ENCODE data around the gene FAM180A.
"Not testable (repeated sequence)": the region's sequence is repeated elsewhere in the genome, so short reads cannot be mapped to it uniquely, and the experiment has no call there.

Gene FAM180A

DNA sequence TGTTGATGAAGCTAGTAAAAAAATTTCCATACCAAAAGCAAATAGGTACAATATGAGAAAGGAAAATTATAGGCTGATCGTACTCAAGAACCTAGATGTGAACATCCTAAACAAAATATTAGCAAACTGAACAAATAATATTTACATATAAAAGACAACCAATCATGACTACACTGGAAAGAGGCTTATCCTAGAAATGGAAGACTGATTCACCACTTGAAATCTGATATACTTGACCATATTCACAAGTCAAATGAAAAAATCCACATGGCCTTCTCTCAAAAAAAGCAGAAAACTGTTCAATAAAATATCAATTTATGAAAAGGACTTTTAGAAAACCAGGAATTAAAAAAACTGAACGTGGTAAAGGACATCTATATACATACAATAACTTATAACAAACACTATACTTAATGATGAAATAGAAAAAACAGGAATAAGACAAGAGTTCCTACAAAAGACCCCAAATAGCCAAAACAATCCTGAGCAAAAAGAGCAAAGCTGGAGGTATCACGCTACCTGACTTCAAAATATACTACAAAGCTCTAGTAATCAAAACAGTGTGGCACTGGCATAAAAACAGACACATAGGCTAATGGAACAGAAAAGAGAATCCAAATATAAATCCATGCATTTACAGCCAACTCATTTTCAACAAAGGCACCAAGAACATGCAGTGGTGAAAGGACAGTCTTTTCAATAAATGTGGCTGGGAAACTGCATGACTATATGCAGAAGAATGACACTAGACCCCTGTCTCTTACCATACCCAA lies 29.2 kb upstream of the FAM180A start:
- no peaks in the 10 kb centered on the region for H3K36me3 Mint-ChIP-seq
- no peak overlapping the region for H3K27ac Mint-ChIP-seq
- H3K4me3 Mint-ChIP-seq, result no peak overlapping the region
- no peaks in the 10 kb centered on the region for H3K4me1 Mint-ChIP-seq
- peaks cover 17% of the 10 kb centered on the region for H3K27me3 Mint-ChIP-seq
- peaks cover 17% of the 10 kb centered on the region for H3K9me3 Mint-ChIP-seq

DNA sequence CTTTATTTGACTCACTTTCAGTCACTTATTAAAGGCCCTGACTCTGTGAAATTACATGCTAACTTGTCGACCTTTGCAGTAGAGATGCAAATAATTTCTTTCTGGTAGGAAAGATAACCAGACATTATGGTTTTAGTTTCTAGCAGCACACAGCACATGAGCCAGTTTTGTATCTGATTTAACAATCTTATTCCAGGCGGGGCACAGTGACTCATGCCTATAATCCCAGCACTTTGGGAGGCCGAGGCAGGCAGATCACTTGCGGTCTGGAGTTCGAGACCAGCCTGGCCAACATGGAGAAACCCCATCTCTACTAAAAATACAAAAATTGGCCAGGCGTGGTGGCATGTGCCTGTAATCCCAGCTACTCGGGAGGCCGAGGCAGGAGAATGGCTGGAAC lies 27.3 kb upstream of the FAM180A start:
- not testable (repeated sequence) for H3K27ac Mint-ChIP-seq, H3K4me3 Mint-ChIP-seq, H3K36me3 Mint-ChIP-seq, H3K4me1 Mint-ChIP-seq
- Mint-ChIP-seq H3K27me3 (peaks cover 17% of the 10 kb centered on the region), H3K9me3 (peaks cover 17% of the 10 kb centered on the region)

DNA sequence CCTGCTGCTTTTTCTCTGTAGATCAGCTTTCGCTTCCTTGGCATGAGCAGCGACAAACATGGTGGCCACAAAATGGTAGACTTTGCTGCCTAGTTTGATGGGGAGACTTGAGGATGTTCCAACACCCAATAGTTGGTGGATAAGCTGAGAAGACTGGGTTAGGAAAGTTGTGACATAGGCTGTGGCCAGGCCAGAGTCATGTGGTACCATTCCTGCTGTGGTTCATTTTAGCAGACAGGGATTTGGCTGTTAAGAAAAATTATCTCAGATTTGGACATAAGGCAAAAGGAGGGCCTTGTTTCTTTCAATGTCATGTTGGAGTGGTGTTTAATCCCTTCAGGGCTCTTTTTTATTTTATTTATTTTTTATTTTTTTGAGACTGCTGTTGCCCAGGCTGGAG lies 26.6 kb upstream of the FAM180A start:
- no peaks in the 10 kb centered on the region for H3K4me1 Mint-ChIP-seq
- H3K9me3 Mint-ChIP-seq, result peaks cover 17% of the 10 kb centered on the region
- peaks cover 14% of the 10 kb centered on the region for H3K27me3 Mint-ChIP-seq
- no peak overlapping the region for H3K27ac Mint-ChIP-seq
- H3K4me3 Mint-ChIP-seq, result no peak overlapping the region
- H3K36me3 Mint-ChIP-seq, result no peaks in the 10 kb centered on the region

DNA sequence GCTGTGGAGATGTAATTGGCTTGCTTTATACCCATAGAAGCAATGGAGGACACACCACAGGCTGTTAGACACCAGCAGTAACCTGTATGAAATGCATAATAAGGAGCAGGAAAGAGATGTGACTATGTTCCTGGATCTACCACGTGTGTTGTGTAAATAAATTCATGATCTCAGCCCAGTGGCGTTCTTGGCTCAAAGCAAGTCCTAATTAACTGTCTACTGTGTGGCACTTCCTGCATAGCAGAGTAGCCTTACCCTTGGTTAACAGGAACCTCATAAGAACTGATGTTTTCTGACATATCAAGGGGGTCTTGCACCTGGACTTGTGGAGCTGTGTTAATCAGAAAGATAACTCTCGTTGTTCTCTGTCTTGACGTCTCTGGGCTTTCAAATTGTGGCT lies 25.7 kb upstream of the FAM180A start:
- H3K4me1 Mint-ChIP-seq, result no peaks in the 10 kb centered on the region
- peaks cover 15% of the 10 kb centered on the region for H3K27me3 Mint-ChIP-seq
- no peak overlapping the region for H3K27ac Mint-ChIP-seq
- peaks cover 17% of the 10 kb centered on the region for H3K9me3 Mint-ChIP-seq
- no peaks in the 10 kb centered on the region for H3K36me3 Mint-ChIP-seq
- H3K4me3 Mint-ChIP-seq, result no peak overlapping the region

DNA sequence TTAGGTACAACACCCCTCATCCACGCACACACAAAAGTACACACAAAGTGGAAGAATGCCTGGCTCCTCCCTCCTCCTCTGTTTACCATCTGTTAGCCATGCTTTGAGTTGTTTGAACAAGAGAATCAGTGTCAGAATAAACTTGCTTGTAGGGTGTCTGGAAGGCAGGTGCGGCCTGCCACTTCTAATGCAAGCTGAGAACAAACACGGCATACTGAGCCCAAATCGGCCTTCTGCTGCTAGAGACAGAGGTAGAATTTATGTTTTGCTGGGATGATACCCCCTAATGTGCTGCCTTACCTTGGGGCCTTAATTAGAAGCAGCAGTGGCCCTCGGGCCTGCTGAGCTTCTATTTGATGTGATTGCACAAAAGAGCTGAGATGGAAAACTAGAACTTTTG lies 24.9 kb upstream of the FAM180A start:
- no peak overlapping the region for H3K27ac Mint-ChIP-seq
- H3K9me3 Mint-ChIP-seq, result peaks cover 16% of the 10 kb centered on the region
- no peaks in the 10 kb centered on the region for H3K36me3 Mint-ChIP-seq
- H3K4me1 Mint-ChIP-seq, result no peaks in the 10 kb centered on the region
- peaks cover 12% of the 10 kb centered on the region for H3K27me3 Mint-ChIP-seq
- no peak overlapping the region for H3K4me3 Mint-ChIP-seq

DNA sequence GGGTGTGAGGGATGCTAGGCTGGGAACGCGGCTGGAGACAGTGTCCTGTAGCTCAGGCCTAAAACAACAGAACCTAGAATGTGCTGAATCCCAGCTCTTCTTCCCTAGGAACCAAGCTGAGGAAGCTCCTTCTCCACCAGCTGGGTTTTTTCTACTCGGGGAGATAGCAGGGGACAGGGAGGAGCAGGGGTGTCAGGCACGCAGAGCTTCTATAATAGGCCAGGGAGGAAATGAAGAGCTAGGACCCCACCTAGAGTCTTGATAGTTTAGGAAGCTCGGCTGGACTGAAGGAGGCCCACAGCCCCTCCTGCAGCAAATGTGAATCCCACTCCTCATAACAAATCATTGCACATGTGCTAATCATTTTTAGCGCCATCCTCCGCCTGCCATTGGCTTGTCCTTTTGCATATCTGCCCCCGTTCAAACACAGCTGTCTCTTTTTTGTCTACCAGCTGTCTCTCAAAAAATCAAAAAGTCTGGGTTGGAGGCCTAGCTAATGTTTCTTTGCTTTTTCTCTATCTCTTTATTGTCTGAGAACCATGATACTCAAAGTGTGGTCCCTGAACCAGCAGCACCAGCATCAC lies 24.1 kb upstream of the FAM180A start:
- Mint-ChIP-seq H3K36me3 (no peaks in the 10 kb centered on the region), H3K27ac (no peak overlapping the region), H3K4me1 (no peaks in the 10 kb centered on the region), H3K9me3 (peaks cover 9% of the 10 kb centered on the region), H3K4me3 (no peak overlapping the region), H3K27me3 (peaks cover 5% of the 10 kb centered on the region)

DNA sequence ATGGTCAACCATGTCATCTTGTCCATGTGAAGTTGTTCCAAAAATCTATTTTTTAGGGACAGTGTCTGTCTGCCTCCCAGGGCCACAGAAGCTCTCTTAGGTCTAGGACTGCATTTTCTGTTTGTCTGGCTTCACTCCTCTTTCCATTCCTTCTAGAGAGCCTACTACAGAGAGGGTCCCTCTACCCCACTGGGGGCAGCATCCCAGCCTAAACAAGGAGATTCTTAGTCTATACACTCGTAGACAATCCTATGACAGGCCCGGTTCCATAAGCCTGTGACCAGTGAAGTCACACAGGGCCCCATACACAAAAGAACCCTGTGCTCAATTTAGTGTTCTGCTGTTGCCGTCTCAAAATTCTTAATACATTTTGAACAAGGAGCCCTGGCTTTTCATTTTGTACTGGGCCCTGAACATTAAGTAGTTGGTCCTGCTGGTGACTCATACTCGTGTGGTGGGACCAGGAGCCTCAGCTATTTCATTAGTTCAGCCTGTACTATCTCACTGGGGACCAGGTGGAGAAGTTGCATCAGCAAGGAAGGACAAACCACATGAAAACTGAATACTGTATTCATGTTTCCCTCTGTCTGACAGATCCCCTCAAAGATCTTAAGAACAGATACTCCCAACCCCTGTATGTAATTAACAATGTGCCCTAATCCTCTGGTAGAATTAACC lies 23.5 kb upstream of the FAM180A start:
- Mint-ChIP-seq H3K9me3 (peaks cover 3% of the 10 kb centered on the region), H3K27ac (no peak overlapping the region), H3K36me3 (no peaks in the 10 kb centered on the region), H3K4me1 (no peaks in the 10 kb centered on the region), H3K27me3 (peaks cover 3% of the 10 kb centered on the region), H3K4me3 (no peak overlapping the region)

DNA sequence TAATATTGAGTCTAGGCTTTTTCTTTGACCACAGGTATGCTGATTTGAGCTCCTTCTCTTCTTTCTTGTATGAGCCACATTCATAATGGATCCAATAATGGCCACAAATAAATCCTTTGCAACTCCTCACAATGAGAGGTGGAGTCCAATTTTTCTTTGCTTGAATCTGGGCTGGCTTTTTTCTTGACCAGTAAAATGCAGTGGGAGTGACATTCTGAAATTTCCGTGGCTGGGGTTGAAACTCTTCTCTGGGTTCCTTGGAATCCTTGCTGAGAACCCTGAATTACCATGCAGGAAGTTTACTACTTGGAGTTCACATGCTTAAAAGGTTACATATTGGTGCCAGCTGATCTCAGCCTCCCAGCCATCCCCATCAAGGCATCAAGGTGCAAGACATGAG lies 22.4 kb upstream of the FAM180A start:
- Mint-ChIP-seq H3K36me3 (no peaks in the 10 kb centered on the region), H3K27ac (no peak overlapping the region), H3K9me3 (no peaks in the 10 kb centered on the region), H3K4me3 (no peak overlapping the region), H3K4me1 (no peaks in the 10 kb centered on the region), H3K27me3 (peaks cover 3% of the 10 kb centered on the region)

DNA sequence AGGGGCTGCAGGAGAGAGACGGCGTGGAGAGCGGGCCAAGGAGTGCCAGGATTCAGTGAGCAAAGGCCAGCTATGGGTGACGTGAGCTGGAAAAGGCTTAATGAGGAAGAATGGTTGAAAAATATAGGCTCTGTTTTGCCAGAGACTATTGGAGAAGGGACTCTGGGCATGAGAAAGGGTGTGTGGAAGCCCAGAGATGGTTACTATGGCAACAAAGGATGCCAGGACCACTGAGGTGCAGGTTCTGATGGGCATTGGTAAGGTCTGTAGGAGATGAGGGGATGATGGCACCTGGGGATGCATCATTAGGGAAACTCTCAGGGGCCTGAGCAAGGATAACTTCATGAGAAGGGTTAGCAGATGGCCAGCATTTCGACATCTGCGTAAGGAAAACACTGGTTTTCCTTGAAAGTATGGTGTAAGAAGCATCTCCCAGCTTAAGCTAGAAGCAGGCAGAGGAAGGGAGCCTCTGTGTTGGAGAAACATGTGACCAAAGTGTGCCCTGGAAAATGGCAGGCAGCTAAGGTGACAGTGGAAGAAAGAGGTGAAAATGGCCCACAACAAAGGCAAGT lies 21.6 kb upstream of the FAM180A start:
- Mint-ChIP-seq H3K4me3 (no peak overlapping the region), H3K27me3 (peaks cover 3% of the 10 kb centered on the region), H3K9me3 (no peaks in the 10 kb centered on the region), H3K36me3 (no peaks in the 10 kb centered on the region), H3K4me1 (no peaks in the 10 kb centered on the region), H3K27ac (no peak overlapping the region)

DNA sequence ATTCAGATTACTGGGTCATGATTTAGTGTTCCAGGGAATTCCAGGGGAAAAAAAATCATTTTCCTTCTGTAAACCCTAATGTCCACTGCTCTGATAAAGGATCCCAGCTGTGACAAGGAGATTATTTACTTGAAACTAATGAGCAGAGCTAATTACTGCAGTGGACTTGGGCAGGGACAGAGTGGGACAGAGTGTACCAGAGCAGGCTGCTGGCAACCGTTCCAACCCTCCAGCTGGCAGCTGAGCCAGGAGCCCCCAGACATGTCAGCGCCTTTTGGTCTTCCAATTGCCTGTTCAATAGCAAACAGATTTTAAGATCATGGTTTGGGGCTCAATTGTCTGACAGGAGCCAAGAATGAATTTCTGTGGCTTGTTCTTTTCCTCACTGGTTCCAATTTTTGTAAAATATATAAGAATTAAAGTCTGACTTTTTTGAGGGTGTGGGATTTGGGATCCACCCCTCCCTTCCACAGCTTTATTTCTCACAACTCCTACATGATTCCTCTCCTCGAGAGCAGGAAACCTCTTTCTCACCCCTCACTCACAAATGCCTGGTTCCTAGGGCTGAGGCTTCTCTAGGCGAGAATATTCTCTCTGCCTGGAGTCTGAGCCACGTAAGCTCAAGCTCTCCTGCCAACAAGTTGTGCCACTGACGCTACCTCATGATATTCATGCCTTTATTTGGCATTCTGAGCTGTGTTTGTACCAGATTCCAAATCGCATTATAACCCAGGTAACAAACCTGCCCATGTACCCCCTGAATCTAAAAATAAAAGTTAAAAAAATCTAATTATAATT lies 20.6 kb upstream of the FAM180A start:
- H3K9me3 Mint-ChIP-seq, result no peaks in the 10 kb centered on the region
- no peaks in the 10 kb centered on the region for H3K36me3 Mint-ChIP-seq
- H3K4me1 Mint-ChIP-seq, result no peaks in the 10 kb centered on the region
- peaks cover 5% of the 10 kb centered on the region for H3K27me3 Mint-ChIP-seq
- H3K27ac Mint-ChIP-seq, result no peak overlapping the region
- H3K4me3 Mint-ChIP-seq, result no peak overlapping the region

DNA sequence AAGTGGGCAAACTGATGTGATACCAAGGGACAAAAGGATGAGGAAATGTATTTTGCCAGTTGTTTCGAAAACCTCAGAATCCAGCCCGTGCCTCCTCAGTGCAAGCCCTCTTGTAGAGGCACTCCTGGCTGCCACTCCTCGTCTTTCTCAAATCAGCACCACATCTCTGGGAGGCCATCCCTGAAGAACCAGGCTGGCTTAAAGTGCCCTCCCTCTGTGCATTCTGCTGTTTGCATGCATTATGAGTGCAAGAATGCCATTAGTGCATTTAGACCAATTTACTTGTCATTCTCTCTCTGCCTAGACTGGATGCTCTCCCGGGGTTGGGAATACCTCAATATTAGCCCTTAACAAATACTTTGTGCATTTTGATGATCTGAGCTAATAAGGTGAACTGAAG lies 19.9 kb upstream of the FAM180A start:
- no peaks in the 10 kb centered on the region for H3K36me3 Mint-ChIP-seq
- peaks cover 9% of the 10 kb centered on the region for H3K27me3 Mint-ChIP-seq
- H3K4me1 Mint-ChIP-seq, result no peaks in the 10 kb centered on the region
- no peak overlapping the region for H3K4me3 Mint-ChIP-seq
- no peaks in the 10 kb centered on the region for H3K9me3 Mint-ChIP-seq
- H3K27ac Mint-ChIP-seq, result no peak overlapping the region

DNA sequence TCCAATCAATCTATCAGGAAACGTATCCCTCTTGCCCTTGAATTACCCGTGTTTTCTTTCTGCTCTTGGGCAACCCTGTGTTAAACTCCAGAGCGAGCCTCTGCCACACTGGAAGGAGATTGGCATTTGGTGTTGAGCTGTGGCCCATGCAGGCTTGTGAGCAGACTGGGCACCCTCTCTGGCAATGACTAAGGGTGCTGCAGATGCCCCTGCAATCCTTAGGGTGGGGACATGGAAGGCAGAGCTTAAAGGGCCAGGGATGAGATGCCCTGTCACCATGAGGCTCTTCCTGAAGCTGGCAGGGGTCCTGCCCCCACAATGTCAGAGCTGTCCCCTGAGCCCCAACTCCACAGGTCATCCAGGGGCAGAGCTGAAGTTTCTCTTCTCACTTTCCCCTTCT lies 19.5 kb upstream of the FAM180A start:
- peaks cover 9% of the 10 kb centered on the region for H3K27me3 Mint-ChIP-seq
- no peaks in the 10 kb centered on the region for H3K9me3 Mint-ChIP-seq
- no peaks in the 10 kb centered on the region for H3K36me3 Mint-ChIP-seq
- H3K4me1 Mint-ChIP-seq, result no peaks in the 10 kb centered on the region
- H3K4me3 Mint-ChIP-seq, result no peak overlapping the region
- H3K27ac Mint-ChIP-seq, result no peak overlapping the region

DNA sequence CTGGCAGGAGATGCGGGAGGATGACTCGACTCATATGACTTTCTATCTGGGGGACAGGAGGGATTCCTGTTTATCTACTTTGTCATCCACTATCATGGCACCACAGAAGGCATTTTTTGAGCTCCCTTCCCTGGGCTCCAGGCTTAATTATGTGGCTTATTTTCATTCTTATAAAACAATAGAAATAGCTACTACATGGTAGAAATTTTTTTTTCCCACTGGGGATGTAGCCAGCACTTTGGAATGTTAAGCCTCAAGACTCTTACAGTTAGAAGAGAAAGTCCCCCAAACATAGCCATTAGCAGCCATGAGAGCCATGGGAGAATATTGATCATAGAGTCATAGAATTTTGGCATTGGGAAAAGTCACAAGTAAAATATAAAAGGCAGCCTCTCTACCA lies 14.6 kb upstream of the FAM180A start:
- Mint-ChIP-seq H3K4me3 (no peak overlapping the region), H3K4me1 (no peaks in the 10 kb centered on the region), H3K36me3 (no peaks in the 10 kb centered on the region), H3K27me3 (peaks cover 15% of the 10 kb centered on the region), H3K27ac (no peak overlapping the region), H3K9me3 (no peaks in the 10 kb centered on the region)

DNA sequence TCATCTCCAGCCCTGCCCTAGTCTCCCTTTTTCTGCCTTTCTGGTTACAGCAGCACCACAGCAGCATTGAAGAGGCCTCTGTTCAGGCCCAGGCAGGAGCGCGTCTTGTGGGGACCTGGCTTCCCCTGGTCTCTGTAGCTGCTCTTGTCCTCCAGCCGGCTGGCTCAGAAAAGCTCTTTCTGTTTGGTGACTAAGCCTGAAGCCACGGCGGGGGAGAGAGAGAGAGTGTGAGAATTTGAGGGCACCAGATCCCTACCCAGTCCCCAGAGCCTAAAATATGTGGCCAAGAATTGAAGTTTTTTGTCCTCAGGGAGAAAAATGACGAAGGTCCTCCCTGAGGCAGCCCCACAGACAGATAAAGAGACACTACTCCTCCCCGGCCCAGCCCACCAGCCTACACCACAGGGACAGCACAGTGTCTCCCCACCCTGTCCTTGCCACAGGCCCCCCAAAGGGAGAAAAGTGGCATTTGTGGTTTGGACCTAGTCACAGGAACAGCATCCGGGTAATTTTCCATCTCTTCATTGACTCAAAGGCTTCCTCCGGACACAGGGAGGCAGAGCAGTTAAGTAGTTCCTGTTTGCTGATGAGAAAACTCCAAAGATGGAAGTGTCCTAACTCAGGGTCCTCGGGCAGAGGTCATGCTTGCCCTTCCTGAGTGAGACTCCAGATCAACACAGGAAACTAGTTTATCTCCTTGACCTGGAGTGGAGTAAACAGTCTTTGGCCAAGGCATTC lies 13.3 kb upstream of the FAM180A start:
- no peaks in the 10 kb centered on the region for H3K9me3 Mint-ChIP-seq
- H3K27ac Mint-ChIP-seq, result no peak overlapping the region
- no peak overlapping the region for H3K4me3 Mint-ChIP-seq
- H3K36me3 Mint-ChIP-seq, result no peaks in the 10 kb centered on the region
- H3K27me3 Mint-ChIP-seq, result peaks cover 22% of the 10 kb centered on the region
- no peaks in the 10 kb centered on the region for H3K4me1 Mint-ChIP-seq

DNA sequence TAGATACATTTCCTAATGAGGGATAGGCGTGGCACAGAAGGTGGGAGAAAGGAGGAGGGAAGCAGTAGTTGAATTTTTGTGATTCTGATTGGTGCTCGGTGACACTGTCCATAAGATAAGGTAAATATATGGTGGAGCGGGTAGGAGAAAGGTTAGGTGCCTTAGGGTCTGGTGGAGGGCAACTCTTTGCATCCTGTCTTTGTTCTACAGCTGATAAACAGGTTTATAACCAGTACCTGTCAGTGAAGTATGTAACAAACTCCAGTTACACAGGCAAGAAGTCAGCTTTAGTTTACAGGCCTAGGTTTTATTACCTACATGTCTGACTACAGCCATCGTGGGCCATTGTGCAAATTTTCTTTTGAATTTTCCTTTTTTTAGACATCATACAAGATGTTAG lies 10.9 kb upstream of the FAM180A start:
- Mint-ChIP-seq H3K9me3 (no peaks in the 10 kb centered on the region), H3K27me3 (peaks cover 27% of the 10 kb centered on the region), H3K27ac (no peak overlapping the region), H3K36me3 (no peaks in the 10 kb centered on the region), H3K4me1 (no peaks in the 10 kb centered on the region), H3K4me3 (no peak overlapping the region)

Data from activated naive CD4-positive, alpha-beta T cell treated with anti-CD3 and anti-CD28 coated beads, Interleukin-2, amount 50 U/mL, for 24 hours (primary cell).